GM21526 (cell line): ENCODE data around the gene TBC1D22A.
"Not testable (repeated sequence)": the region's sequence is repeated elsewhere in the genome, so short reads cannot be mapped to it uniquely, and the experiment has no call there.

Source experiments
- ATAC-seq: cut with Tn5 transposase; IDR thresholded peaks from one replicate; pipeline ENCODE4 v1.9.1; 2021; ENCODE audit warnings: moderate library complexity; ENCODE audit not compliant: unreplicated experiment, low FRiP score

The TBC1D22A gene

DNA sequence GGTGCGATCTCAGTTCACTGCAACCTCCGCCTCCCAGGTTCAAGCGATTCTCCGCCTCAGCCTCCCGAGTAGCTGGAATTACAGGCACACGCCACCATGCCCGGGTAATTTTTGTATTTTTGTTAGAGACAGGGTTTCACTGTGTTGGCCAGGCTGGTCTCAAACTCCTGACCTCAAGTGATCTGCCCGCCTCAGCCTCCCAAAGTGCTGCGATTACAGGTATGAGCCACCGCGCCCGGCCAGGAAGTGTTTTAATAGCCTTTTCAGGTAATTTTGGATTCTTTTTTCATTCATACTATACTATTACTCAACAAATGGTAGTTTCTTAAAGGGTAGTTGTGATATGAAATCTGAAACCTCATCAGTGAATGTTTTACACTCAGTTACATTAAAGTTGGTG lies 216.2 kb downstream of the TBC1D22A start:
- not testable (repeated sequence) for ATAC-seq

DNA sequence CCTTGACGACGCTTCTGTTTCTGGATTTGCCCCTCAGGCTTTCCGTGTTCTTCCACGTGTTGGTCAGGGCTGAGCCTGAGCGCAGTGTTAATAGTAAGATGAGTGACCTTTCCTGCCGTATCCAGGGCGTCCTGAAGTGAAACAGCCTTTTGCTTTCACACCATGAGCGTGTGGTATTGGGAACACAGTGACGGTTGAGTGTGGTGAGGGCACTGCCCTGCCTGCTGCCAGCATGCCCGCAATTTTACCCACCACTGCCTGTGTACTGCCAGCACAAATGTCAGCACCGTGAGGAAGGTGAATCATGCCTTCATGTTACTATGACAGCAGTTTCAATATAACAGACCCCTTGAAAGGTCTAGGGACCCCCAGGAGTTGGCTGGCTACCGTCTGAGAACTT lies 217.1 kb downstream of the TBC1D22A start:
- ATAC-seq, result no peak

DNA sequence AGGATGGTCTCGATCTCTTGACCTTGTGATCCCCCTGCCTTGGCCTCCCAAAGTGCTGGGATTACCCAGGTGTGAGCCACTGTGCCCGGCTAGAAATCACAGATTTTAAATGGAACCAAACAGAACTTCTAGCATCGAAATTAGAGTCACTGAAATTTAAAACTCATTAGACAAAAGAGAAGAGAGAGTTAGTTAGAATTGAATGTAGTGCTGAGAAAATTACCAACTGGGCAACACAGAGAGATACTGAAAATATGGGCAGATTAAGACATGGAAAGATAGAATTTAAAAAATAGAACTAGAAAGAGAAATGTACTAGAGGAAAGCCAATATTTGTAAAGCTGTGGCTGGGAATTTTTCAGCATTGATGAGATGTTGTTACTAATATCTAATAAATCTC lies 217.9 kb downstream of the TBC1D22A start:
- no peak for ATAC-seq

DNA sequence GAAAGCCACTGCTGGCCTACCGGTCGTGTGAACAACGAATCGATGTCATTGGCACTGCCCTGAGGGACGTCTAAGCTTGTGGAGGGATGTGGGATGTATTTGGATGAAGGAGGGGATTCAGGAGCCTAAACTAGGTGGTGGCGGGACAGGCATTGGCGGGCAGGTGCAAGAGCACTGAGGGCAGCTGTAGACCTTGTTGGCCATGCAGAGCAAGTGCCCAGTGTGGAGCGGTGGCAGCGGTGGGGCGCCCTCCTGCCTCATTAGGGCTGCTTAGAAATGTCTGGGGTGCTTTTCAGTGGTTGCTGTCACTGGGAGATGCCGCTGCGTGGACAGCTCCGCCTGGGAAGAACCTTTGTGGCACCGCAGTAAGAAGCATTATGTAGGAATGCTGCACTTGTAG lies 220.2 kb downstream of the TBC1D22A start:
- no peak for ATAC-seq

DNA sequence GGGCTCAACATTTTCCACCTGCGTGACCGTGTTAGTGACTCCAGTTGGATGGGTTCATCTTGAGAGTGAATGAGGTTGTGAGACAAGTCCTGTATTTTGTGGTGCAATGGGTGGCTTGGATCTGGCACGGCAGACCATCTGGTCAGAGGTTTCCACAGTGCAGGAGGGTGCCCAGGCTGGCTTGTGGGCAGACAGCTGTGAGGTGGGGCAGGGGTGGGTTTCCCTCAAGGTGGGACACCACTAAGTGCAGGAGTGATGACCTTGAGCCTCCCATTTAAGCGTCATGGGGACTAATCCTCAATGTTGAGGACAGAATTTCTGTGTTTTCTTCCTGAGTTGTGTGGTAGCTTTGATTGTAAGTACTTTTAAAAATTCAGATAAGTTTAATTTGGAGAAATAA lies 220.6 kb downstream of the TBC1D22A start:
- no peak for ATAC-seq

DNA sequence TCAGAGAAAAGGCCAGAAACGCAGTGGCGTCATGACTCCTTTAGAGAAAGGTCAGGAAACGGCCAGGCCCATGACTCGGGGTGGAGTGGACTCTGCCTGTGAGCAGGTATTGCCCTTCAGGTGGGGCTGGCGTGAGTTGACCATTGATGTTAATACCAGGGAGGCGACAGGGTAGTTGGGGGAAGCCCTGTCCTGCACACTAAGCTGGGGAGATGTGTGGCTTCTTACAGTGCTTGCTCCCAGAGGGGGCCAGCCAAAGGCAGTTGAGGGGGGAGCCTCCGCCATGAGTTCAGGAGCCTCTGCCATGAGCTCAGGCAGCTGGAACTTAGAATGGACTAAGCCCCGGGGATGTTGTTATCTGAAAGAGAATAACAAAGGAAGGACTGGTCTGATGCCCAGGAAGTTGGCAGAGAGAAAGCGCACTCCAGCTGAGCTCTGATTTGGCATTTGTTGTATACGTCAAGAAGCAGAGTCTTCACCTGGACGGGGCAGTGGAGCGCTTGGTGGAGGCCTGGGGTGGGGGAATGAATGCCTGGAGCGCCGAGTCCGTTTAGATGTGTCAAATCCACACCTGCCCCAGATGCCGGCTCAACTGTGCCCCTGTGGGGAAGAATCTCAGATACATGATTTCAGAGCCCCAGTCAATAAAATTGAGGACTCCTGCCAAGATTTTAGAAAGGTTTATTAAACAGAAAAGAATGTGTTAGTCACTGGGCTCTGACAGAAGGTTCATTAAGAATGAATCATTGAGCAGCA lies 222.5 kb downstream of the TBC1D22A start:
- ATAC-seq, result no peak

DNA sequence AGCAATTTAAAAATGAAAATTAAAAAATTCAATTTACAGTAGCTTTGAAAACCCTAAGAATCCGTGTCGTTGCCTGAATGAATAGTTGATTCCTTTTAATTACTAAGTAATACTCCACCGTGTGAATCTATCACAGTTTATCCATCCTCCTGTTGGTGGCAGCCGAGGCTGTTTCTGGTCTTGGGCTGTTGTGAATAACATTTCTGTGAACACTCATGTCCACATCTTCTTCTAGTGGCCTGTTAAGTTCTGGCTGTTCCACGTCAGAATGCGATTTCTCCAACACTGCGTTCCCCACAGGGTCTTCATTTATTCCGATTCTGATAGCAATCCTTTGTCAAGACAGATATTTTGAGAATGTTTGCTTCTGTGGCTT lies 223.0 kb downstream of the TBC1D22A start:
- no peak for ATAC-seq

DNA sequence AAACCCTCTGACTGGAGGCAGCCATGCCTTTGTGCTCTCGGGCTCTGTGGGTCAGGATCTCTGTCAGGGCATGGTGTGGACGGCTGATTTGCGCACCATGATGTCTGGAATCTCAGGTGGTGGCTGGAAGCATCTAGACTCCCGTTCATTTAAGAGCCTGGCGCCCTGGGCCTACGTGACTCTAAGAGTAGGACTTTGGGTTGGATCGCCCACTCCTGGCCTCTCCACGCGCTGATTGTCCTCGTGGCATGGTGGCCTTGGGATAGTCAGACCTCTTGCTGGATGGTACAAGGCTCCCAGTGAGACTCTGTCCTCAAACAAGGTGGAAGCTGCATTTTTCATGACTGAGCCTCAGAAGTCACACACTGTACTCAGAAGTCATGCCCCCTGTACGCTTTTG lies 224.3 kb downstream of the TBC1D22A start:
- no peak for ATAC-seq

DNA sequence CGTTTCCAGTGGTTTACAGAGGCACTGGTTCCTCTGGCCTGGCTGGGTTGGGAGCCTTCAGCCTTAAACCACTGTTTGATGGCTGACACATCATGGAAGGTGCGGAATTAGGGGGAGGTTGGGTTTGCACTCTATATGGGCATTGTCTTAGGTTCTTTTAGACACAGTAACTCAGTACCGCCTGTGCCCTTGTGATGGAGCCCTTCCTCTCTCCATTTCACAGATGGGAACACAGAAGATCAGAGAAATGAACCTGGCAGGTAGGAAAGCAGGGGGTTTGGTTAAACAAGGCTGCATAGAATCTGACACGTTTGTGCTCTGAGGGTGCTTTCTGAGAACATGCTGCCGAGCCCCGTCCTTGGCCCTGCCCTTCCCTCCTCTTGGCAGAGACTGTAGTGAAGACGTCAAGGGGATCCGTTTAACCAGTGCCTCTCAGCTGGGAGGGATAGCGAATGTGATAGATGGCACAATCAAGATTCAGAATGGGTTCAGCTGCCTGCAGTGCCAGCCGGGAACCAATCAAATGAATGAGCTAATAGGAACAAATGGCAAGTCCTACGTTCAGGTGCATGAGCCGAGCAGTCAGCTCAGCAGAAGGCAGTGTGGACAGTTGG lies 228.6 kb downstream of the TBC1D22A start:
- ATAC-seq, result no peak

DNA sequence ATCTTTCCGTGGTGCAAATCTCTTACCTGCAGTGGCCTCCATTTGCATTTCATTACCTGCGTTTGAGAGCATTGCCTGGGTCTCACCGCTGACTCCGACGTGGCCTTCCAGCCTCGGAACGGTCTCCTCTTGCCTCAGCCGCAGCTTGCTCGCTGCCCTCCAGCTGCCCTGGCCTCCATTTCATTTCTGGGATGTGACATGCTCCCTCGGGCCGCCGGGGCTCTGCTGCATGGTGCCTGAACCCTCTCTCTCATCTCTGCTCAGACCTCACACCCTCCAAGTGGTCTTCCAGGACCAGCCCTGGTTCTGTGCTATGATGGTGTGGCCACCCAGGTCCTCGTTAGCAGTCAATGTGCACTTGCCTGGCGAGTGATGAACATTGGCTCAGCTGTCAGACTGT lies 229.2 kb downstream of the TBC1D22A start:
- no peak for ATAC-seq

DNA sequence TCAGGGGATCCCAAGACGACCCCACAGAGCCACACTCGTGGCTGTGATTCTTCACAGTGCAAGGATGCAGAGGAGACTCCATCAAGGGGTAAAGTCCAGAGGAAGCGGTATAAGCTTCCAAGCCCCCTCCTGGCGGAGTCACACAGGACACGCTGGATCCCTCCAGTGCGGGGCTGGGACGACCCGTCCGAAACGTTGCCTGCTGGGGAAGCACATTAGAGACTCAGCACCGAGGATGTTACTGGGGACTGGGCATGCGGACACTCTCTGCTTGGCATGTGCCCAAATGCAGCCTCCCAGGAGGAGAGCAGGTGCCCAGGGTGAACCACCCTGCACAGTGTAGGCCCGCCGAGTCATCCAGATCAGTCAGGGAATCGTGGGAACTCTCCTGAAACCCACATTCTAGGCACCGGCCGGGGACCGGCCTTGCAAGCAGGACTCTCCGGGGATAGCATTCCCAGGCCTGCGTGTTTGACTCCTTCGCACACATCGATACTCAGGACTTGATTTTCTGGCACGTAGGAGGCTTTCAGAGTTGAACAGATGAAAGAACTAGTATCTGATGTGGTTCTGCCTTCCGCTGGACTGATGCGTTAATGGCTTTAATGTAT lies 229.8 kb downstream of the TBC1D22A start:
- no peak for ATAC-seq

DNA sequence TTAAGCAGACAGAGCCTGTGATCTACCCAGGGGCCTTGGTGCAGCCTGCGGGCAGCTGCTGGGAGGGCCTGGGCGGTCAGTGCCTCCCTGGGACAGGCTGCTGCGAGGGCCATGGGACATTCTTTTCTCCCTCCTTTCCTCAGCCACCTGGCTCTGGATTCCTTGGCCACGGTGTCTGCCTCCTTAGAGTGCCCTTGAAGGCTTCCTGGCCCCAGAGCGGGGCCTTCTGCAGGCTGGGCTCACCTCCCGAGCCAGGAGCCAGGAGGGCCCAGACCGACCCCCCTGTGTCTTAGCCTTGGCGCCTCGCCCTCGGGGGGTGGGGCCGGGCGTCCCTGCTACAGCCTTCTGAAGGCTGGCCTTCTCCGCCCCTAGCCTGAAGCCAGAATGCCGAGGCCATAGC lies 231.2 kb downstream of the TBC1D22A start:
- ATAC-seq, result no peak

DNA sequence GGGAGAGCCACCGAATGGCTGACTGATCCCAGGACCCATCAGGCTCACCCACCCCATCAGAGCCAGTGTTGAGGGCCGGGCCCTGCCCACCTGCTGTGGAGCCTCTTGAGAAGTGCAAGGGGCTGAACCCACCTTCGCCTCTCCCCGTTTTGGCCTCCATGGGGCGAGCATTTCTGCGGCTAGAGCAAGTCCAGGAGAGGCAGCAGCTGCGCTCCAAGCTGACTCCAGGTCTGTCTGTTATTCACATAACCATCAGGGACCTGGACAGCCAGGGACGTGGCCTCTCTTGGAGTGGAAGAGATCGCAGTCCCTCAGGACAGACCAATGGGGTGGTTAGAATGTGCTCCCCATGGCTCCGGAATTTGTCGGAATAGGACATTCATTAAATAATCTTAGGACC lies 231.8 kb downstream of the TBC1D22A start:
- no peak for ATAC-seq

DNA sequence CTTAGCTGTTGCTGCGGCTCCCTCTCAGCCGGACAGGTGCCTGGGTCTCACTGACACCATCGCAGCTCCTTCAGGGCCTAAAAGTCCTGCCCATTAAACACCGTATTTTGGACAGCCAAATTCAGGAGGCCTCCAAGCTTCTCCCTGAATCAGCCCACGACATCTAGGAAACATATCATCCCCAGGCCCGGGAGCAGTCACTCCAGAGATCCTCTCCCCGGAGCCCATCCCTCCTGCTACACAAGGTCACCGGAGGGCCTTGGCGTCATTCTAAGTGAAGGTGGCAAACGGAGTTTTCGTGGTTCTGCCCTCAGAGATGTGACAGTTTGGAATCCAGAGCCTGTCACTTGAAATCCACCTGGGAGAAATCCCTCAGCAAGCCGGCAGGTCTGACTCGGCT lies 232.5 kb downstream of the TBC1D22A start:
- ATAC-seq, result no peak

DNA sequence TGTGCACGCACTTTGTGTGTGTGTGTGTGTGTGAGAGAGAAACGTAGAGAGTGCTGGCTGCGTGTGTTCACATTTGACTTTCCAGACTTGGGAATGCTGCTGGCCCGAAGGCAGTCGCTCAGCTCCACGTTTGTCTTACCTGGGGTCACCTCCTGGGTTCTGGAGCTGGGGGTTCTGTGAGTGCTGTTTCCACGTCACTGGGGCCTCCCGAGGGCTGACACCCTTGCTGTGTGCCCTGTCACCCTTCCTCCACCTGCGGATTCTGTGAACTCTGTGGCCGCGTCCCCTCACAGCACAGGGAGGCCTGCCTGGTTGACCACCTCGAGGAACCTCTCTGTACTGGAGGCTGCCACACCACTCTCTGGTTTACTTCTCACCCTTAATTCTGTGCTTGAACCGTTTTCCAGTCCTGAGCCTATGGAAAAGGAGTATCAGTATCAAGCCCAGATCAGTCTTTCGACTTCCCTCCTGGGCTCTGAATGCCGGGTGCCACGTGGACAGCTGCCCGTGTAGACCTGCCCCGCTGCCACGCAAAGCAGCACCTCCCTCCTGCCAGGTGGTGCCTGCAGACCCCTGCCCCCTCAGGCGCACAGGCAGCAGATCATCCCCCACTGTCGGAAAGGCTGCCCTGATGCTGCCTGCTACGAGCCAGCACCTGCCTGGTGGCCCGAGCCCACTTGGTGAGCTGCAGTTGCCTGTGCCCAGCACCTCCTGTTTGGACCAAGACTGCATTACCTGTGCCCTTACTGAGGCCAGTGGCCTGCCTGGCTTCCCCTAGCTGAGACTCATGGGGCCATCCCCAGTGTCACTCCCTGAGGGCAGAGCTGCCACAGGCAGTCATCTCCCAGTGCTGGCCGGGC lies 233.3 kb downstream of the TBC1D22A start:
- ATAC-seq, result no peak

DNA sequence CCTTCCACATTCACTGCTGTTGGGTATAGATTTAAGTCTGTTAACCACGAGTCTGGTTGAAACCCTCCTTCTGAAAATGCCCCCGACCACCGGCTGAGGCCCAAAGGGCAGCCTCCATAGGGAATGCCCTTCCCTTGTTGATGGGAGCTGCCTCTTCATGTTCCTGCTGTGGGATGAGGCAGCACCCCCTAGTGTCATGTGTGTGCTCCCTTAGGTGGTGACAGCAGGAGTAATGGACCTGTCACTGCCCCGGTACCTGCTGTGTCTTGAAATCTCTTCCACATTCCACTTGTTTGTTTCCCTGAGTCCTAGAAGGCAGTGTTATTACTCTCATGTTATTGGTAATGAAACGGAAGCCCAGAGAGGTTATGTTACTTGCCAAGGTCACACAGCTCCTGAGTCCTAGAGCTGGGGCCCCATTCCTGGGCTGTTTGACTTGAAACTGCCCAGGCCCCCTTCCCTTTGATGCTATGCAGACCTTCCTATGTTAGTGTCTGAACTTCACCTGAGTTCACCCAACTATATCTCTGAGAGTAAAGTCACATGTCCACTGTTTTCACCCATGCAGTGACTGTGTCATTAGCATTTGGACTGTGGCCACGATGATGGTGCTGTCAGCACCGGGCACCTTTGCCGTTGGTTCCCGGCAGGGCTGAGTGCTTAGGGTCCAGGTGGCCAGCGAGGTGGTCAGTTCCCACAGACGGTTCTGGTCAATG lies 234.3 kb downstream of the TBC1D22A start:
- ATAC-seq, result no peak

DNA sequence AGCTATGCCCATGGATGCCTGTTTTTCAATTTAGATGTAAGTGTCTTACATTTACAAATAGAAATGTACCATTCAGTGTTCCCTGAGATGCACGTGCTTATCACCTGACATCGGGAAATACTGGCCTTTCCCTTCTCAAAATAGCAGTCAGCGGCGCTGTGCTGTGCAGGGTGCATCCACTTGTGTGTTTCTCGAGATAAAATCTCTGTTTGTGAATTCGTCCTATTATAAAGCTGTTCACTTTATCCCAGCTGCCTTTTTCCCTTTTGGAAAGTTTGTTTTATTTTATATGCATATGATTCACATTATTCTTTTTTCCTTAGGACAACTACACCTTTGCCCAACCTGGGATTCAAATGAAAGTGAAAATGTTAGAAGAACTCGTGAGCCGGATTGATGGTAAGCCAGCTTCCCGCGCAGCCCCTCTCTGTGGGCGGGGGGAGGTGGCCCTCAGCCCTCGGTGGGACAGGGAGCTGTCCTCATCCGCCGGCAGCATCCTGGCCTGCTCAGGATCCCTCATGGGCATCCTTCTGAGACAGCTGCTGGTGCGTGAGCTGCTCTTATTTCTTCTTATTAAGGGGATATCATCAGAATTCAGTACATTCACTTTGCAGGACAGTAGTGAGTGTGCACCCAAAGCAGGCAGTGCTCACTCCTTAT lies 235.0 kb downstream of the TBC1D22A start:
- ATAC-seq, result no peak

DNA sequence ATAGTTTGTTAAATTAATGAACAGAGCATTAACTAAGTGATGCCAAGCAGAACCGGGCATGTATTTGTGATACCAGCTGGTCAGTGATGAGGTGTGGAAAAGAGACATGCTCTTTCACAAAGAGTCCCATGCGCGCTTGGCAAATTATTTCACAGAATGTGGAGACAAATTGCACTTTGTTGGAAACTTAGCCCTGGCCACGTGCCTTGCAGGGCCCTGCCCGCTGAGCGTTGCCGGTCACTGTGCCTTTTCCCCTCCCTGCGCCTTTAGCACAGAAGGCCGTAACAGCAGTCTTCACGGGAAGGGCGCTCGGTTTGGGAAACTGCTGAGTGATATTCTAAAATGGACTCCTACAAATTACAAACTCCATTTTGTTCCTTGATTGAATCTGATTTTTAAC lies 235.9 kb downstream of the TBC1D22A start:
- ATAC-seq, result no peak

DNA sequence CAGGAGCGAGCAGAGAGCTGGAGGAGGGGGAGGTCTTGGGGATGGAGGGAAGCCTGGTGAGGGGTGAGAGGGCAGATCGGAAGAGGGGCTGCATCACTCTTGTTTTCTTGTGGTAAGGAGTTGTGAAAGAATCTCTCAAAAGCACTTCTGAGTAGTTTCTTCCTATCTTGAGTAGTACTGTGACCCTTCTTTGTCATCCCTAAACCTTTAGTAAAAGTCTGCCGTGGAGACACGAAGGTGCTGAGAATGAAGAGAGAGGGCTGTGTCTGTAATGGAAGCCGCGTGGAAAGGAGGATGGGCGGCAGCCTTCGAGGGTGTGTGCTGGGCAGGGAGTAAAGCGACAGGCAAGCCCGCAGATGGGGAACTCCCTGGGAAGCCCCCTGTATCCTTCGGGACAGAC lies 237.8 kb downstream of the TBC1D22A start:
- ATAC-seq, result no peak

DNA sequence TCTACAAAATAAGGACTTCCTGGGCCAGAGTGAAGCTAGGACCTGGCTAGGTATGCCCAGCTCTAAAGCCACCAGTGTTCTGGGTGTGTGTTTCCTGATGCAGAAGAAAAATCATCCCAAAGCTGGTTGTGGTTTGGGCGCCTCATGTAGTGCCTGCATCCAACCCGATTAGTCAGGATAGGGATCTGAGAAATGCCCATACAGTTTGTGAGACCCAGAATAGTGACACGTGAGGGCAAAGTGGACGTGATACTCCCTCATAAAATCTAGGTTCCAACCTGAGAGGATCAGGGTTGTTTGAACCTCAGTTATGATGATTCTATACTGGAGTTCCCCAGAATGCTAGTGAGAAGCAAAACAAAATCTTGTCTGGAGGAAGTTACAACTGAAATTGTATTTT lies 238.4 kb downstream of the TBC1D22A start:
- peak; percentile 36 for ATAC-seq
